Effector memory CD4-positive, alpha-beta T cell (primary cell): Measurements from ENCODE around the gene PRKCB.

ENCODE experiments used
- DNase-seq, 3 donors: peaks; one replicate each; pipeline ENCODE4 v3.0.0-alpha.2; 2020
- H3K27ac ChIP-seq: 2 replicates; pipeline ENCODE4 v1.7.0; 2013; ENCODE audit warnings: mild to moderate bottlenecking, low read length, moderate library complexity; ENCODE audit not compliant: insufficient read depth, poor library complexity, severe bottlenecking
- H3K27me3 ChIP-seq: replicated peaks from 2 replicates; pipeline ENCODE4 v1.7.0; 2013; ENCODE audit warnings: mild to moderate bottlenecking, low read length; ENCODE audit not compliant: insufficient read depth, control insufficient read depth, poor library complexity, severe bottlenecking
- H3K36me3 ChIP-seq: 2 replicates; pipeline ENCODE4 v1.7.0; 2013; ENCODE audit warnings: mild to moderate bottlenecking, low read length, moderate library complexity; ENCODE audit not compliant: control insufficient read depth, insufficient read depth
- H3K4me1 ChIP-seq: 2 replicates; pipeline ENCODE4 v1.7.0; 2013; ENCODE audit warnings: low read length, mild to moderate bottlenecking; ENCODE audit not compliant: control insufficient read depth, insufficient read depth, poor library complexity, severe bottlenecking
- H3K4me3 ChIP-seq: 2 replicates; pipeline ENCODE4 v1.7.0; 2013; ENCODE audit warnings: low read length, low read depth, mild to moderate bottlenecking; ENCODE audit not compliant: insufficient read depth, poor library complexity, severe bottlenecking
- H3K9me3 ChIP-seq: 2 replicates; pipeline ENCODE4 v1.7.0; 2013; ENCODE audit warnings: mild to moderate bottlenecking, low read length, moderate library complexity; ENCODE audit not compliant: control insufficient read depth

The PRKCB gene

DNA sequence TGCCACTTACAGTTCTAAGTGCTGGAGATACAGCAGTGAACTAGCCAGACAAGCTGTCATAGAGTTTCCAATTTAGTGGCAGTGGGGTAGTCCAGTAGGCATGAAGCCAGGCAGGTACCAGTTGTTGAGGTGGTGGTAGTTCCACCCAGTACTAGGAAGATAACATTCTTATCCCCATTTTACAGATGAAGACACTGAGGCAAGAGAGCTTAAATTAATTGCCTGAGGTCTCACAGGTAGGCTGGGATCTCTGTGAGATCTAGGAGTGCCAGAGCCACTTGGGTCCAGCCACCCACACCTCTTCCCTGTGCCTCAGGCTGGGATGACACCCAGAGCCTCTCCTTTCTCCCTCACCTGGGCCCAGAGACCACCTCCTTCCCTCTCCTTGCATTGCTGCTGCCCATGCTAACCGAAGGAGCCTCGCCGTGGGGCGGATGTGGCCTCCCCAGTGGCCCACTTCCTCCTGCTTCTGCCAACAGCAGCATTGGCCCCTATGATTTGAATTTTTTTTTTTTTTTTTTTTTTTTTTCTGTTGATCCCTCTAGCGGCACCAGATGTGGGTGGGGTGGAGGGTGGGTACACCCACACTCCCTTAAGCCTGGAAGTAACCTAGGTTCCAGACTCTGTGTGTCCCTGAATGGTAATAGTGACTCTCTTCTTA, 114.0 kb downstream of the PRKCB start:
- Histone ChIP-seq H3K36me3 (no peaks in the 10 kb centered on the region), H3K27ac (peak overlapping the region; percentile 52), H3K4me3 (no peak overlapping the region), H3K9me3 (no peaks in the 10 kb centered on the region), H3K27me3 (no peaks in the 10 kb centered on the region), H3K4me1 (peaks cover 59% of the 10 kb centered on the region)
- DNase-seq, result peak; percentile 34 to 50 (median 48)

DNA sequence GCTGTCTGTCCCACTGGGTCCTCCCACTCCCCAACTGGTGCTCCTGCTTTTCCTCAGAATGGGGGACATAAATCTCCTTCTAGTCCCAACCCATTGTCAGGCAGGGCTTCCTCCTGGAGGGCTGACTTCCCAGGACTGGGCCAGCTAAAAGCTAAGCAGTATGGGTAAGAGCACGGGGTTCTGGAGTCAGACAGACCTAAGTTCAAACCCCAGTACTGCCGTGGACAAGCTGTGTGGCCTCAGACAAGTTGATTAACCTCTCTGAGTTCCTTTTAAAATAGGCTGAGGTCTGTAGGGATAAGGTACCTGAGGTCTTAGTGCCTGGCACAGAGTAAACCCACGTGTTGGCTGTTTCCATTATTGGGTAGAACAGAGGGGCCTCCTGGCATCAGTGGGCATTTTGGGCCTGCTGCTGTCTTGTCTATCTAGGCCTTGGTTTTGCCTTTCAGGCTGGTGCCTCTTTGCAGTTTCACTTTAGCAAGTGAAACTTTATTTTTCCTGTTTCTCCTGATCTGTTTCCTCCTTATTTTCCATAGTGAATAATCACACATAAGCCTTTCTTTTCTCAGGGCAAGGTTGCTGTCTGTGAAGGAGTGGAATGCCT, 114.6 kb downstream of the PRKCB start:
- H3K36me3 ChIP-seq, result no peaks in the 10 kb centered on the region
- H3K27me3 ChIP-seq, result no peaks in the 10 kb centered on the region
- H3K27ac ChIP-seq, result peak overlapping the region; percentile 52
- H3K4me1 ChIP-seq, result peaks cover 59% of the 10 kb centered on the region
- no peak for DNase-seq
- peak overlapping the region; percentile 7 for H3K4me3 ChIP-seq
- no peaks in the 10 kb centered on the region for H3K9me3 ChIP-seq

DNA sequence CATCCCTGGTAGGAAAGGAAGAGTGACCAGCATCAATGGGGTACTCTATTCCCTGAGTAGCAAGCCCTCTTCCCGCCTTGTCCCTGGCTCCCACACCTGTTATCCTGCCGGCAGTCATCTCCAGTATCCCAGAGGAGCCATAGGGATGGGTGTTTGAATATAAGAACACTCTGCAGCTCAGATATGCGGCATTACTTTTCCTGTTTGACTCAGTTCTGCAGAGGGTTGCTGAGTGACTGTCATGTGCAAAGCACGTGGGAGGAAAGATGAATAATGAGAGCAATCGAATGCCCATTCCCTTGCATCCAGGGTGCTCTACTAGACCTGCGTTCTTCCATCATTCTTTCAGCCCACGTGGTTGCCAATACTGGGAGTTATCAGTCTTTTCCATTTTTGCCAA, 115.1 kb downstream of the PRKCB start:
- Histone ChIP-seq H3K4me3 (peak overlapping the region; percentile 7), H3K27ac (peak overlapping the region; percentile 52), H3K9me3 (no peaks in the 10 kb centered on the region), H3K27me3 (no peaks in the 10 kb centered on the region), H3K4me1 (peaks cover 59% of the 10 kb centered on the region), H3K36me3 (no peaks in the 10 kb centered on the region)
- no peak for DNase-seq

DNA sequence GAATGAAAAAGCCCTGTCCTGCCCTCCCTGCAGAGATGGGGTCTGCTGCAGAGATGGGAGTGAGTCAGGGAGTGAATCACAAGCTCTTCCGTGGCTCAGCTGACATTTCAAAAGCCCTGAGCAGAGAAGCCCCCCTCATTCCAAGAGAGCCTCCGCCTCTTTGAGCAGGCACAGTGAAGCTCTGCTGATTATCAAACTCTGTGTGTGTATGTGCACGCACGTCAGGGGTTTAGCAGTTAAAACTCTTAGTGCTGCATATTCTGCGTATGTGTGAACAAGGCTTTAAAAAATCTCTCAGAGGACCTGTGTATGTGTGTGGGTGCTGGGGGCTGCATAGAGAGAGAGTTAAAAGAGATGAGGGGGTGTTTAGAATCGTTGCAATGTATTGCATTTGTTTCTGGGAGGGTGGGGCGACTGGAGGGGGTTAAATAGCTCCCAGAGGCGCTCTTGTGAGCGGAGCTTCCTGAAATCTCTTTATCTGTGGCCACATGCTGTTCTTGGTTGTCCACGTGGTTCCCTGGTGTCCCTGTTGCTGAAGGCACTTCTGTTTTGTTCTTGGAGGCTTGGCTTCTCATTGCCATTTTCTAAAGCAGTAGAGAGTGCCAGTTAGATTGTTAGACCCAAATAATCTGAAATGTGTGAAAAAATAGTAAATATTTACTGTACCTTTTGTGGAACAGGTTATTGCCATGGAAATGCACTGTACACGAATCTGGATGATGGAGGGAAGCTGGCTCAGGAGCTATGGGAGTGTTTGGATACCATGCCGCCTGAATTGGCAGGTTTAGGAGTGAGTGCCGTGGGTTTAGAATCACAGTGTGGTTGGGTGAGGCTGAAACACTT, 116.6 kb downstream of the PRKCB start:
- Histone ChIP-seq H3K9me3 (no peaks in the 10 kb centered on the region), H3K27me3 (no peaks in the 10 kb centered on the region), H3K27ac (no peak overlapping the region), H3K36me3 (no peaks in the 10 kb centered on the region), H3K4me3 (no peak overlapping the region), H3K4me1 (peaks cover 59% of the 10 kb centered on the region)
- DNase-seq, result no peak

DNA sequence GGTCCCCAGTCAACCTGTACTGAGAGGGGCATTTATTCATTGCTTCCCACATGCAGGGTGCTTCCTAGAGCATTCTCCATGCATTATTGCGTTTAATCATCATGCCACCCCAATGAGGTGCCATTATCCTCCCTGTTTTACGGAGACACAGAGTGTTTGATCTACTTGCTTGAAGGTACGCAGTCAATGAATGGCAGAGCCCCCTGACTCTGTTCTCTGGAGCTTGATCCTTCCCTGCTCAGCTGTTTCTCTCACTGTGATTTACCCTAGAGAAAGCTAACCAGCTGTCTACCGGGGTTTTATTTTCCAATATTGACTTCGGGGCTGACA, 117.2 kb downstream of the PRKCB start:
- DNase-seq, result no peak
- Histone ChIP-seq H3K4me3 (no peak overlapping the region), H3K9me3 (no peaks in the 10 kb centered on the region), H3K27ac (no peak overlapping the region), H3K36me3 (no peaks in the 10 kb centered on the region), H3K27me3 (no peaks in the 10 kb centered on the region), H3K4me1 (peaks cover 57% of the 10 kb centered on the region)

DNA sequence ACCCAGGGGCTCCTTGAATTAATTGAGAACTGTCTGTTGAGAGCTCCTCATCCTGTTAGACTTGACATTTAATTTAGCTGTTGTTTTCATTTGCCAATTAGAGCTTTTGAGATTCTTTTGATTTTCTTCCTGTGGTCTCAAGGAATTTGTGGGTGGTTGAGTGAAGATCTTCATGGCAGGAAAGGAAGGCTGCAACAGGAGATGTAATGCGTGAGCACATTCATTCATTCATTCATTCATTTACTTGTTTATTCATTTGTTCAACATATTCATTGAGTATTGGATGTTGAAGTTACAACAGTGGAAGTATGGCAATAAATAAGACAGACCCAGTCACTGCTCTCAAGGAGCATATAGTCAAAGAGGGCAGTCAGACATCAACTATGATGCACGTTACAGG, 117.7 kb downstream of the PRKCB start:
- H3K4me1 ChIP-seq, result peaks cover 52% of the 10 kb centered on the region

DNA sequence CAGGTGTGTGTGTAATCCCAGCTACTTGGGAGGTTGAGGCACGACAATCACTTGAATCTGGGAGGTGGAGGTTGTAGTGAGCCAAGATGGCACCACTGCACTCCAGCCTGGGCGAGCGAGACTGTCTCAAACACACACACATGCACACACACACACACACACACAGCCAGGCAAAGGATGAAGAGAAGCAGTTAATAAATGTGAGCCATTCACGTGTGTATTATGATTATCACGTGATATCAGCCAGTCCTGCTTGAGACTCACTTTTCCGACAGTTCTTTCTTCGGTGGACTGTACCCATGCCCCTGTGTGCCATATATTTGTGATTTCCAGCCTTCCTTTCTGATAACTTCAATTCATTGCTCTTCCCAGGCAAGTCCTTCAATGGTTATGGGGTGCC, 119.3 kb downstream of the PRKCB start:
- Histone ChIP-seq H3K27me3 (no peaks in the 10 kb centered on the region), H3K27ac (no peak overlapping the region), H3K36me3 (no peaks in the 10 kb centered on the region), H3K4me1 (peaks cover 46% of the 10 kb centered on the region), H3K4me3 (no peak overlapping the region), H3K9me3 (no peaks in the 10 kb centered on the region)
- DNase-seq, result no peak

More for the DNA sequence above, 117.7 kb downstream of the PRKCB start:
- H3K4me3 ChIP-seq, result no peak overlapping the region
- no peak for DNase-seq
- no peaks in the 10 kb centered on the region for H3K36me3 ChIP-seq
- H3K27ac ChIP-seq, result no peak overlapping the region
- H3K9me3 ChIP-seq, result no peaks in the 10 kb centered on the region
- H3K27me3 ChIP-seq, result no peaks in the 10 kb centered on the region

DNA sequence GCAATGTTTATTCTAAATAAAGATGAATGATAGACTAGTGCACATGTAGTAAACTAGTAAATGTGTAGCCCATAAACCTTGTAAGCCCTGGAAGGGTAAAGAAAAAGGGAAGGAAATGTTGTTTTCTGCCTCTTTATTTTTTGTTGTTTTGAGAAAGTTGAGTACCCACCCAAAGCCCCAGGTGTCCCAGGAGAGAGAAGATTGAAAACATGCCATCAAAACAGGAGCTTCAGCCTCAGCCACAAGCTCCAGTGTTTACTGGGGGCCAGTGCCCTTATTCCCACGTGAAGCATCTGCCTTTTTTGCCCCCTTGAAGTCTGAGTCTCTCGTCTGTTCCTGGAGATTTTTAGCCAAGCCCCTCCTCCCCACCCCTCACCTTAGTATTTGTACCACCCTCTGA, 121.5 kb downstream of the PRKCB start:
- Histone ChIP-seq H3K4me1 (peaks cover 27% of the 10 kb centered on the region), H3K27ac (no peak overlapping the region), H3K4me3 (no peak overlapping the region)

DNA sequence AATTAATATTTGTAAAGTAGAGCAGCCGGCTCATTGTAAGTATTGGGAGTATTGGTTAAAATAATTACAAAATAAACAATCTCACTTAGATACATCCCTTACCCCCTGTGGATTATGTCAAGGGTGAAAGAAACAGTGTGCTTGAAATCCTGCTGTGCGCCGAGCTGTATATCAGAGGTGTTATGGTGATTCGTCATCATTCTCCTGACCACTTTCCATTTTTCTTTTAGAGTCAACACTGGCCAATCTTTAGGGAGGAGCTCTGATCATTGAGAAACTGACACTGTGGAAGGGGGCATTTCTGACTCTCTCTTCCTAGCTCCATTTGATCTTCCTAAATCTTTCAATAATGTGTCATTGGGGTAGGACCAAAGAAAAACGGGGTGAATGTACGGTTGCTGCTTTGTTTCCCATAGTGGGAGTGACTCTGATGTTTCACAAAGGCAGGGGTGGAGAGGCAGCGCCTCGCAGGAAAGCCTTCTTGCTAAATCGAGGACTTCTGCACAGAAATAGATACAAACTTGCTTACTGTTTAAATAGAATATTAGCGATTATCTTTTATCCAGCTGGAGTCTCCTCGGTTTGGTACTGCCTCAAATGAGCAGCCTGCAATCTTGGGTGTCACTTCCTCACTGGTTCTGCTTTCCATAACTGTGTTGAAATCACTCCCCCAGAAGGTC, 123.4 kb downstream of the PRKCB start:
- Histone ChIP-seq H3K4me1 (peaks cover 17% of the 10 kb centered on the region), H3K4me3 (no peak overlapping the region), H3K36me3 (peaks cover 5% of the 10 kb centered on the region), H3K9me3 (no peaks in the 10 kb centered on the region), H3K27me3 (no peaks in the 10 kb centered on the region), H3K27ac (no peak overlapping the region)
- DNase-seq, result no peak

More for the DNA sequence above, 121.5 kb downstream of the PRKCB start:
- no peak for DNase-seq
- Histone ChIP-seq H3K36me3 (no peaks in the 10 kb centered on the region), H3K9me3 (no peaks in the 10 kb centered on the region), H3K27me3 (no peaks in the 10 kb centered on the region)

DNA sequence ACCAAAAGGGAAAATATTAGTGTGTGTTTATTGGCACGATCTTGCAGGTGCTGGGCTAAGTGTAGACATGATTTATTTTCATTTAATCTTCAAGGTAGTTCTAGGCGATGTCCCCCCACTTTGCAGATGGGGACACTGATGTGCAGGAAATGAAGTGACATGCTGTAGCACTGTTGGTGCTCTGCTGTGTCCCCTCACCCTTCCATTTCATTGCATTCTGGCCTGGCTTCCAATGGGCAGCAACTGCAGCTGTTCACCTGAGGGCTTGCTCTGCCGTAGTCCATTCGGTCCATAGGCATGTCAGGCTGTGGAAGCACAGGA, 123.9 kb downstream of the PRKCB start:
- Histone ChIP-seq H3K27me3 (no peaks in the 10 kb centered on the region), H3K27ac (no peak overlapping the region), H3K4me3 (no peak overlapping the region), H3K4me1 (peaks cover 17% of the 10 kb centered on the region), H3K9me3 (no peaks in the 10 kb centered on the region), H3K36me3 (peaks cover 6% of the 10 kb centered on the region)
- DNase-seq, result no peak
